H1 (cell line): ENCODE results near the gene ERCC3. TPM values are rescaled to one million over a fixed set of nuclear protein-coding genes. Genes with fewer than 3 reads are reported as not detected.

ENCODE experiments used
- CTCF ChIA-PET: fragments of 300-600 bp; sonication (Branson Sonifier 250); formaldehyde crosslinking; loops from one replicate; lab custom pipeline; 2021; ENCODE audit not compliant: partially characterized antibody; lab: Charles Lee
- POLR2A ChIA-PET: fragments of 300-600 bp; sonication (Branson Sonifier 250); formaldehyde crosslinking; loops from one replicate; lab custom pipeline; 2021; ENCODE audit warnings: inconsistent platforms; ENCODE audit not compliant: partially characterized antibody; lab: Charles Lee
- DNase-seq, 2 experiments: peaks; one replicate each; pipeline versions ENCODE4 v3.0.0 to v3.0.0-alpha.2; 2010 to 2022; ENCODE audit warnings: low spot score in 2 of 2, low read depth in 1 of 2, mixed read lengths in 1 of 2
- FAIRE-seq: peaks from 2 replicates; lab custom pipeline; 2011; peaks lifted over from hg19 to GRCh38; lab: Jason Lieb, UNC
- H2AFZ ChIP-seq: 2 replicates; pipeline ENCODE4 v1.8.1; 2012; ENCODE audit warnings: low read length, inconsistent platforms
- H2AK5ac ChIP-seq: 2 replicates; pipeline ENCODE4 v1.6.1; 2013; ENCODE audit warnings: low read depth, low read length
- H2BK120ac ChIP-seq: replicated peaks from 2 replicates; pipeline ENCODE3; 2013; ENCODE audit warnings: low read depth, low read length, inconsistent platforms
- H2BK12ac ChIP-seq: 2 replicates; pipeline ENCODE4 v1.6.1; 2013; ENCODE audit warnings: low read depth, low read length
- H2BK15ac ChIP-seq: 2 replicates; pipeline ENCODE4 v1.6.1; 2013; ENCODE audit warnings: low read length
- H2BK20ac ChIP-seq: 2 replicates; pipeline ENCODE4 v1.6.1; 2013; ENCODE audit warnings: low read length
- H2BK5ac ChIP-seq: 2 replicates; pipeline ENCODE4 v1.6.1; 2013; ENCODE audit warnings: low read depth, low read length
- H3K14ac ChIP-seq: 2 replicates; pipeline ENCODE4 v1.6.1; 2013; ENCODE audit warnings: inconsistent platforms; ENCODE audit not compliant: insufficient read length
- H3K18ac ChIP-seq: 2 replicates; pipeline ENCODE4 v1.6.1; 2013; ENCODE audit warnings: low read length; ENCODE audit errors: extremely low read depth
- H3K23ac ChIP-seq: 2 replicates; pipeline ENCODE4 v1.6.1; 2013; ENCODE audit warnings: inconsistent platforms; ENCODE audit not compliant: insufficient read length
- H3K23me2 ChIP-seq: 2 replicates; pipeline ENCODE4 v1.6.1; 2013; ENCODE audit warnings: low read depth, low read length
- H3K27ac ChIP-seq: 2 replicates; pipeline ENCODE4 v1.6.1; 2011; ENCODE audit warnings: low read depth, low read length, inconsistent platforms
- H3K27me3 ChIP-seq, 4 experiments: replicated peaks in 1 of 4; 1 replicate in 1 of 4; 2 replicates in 3 of 4; pipeline versions ENCODE4 v1.6.1 to v1.8.1; 2011 to 2013; ENCODE audit warnings: low read length in 3 of 4, mild to moderate bottlenecking in 3 of 4, inconsistent platforms in 2 of 4, mixed read lengths in 2 of 4, moderate library complexity in 1 of 4; ENCODE audit not compliant: control insufficient read depth in 3 of 4, insufficient read depth in 3 of 4; ENCODE audit errors: extremely low read depth in 1 of 4
- H3K36me3 ChIP-seq, 4 experiments: 2 replicates each; pipeline versions ENCODE4 v1.6.1 to v1.8.1; 2011 to 2013; ENCODE audit warnings: mild to moderate bottlenecking in 4 of 4, low read length in 3 of 4, moderate library complexity in 2 of 4, control low read depth in 1 of 4, inconsistent platforms in 1 of 4; ENCODE audit not compliant: insufficient read depth in 4 of 4, control insufficient read depth in 2 of 4
- H3K4ac ChIP-seq: replicated peaks from 2 replicates; pipeline ENCODE3; 2013; ENCODE audit warnings: low read length, low read depth, mixed read lengths, inconsistent platforms; ENCODE audit not compliant: insufficient read length
- H3K4me1 ChIP-seq, 4 experiments: replicated peaks in 1 of 4; 1 replicate in 1 of 4; 2 replicates in 3 of 4; pipeline versions ENCODE4 v1.6.1 to v1.8.1; 2011 to 2013; ENCODE audit warnings: low read length in 3 of 4, inconsistent platforms in 2 of 4, mixed read lengths in 1 of 4; ENCODE audit not compliant: insufficient read depth in 4 of 4, control insufficient read depth in 3 of 4
- H3K4me2 ChIP-seq, 2 experiments: 2 replicates each; pipeline versions ENCODE4 v1.6.1 to v1.8.1; 2011 to 2013; ENCODE audit warnings: low read depth in 2 of 2, low read length in 2 of 2, control low read depth in 1 of 2, inconsistent platforms in 1 of 2, mild to moderate bottlenecking in 1 of 2; ENCODE audit not compliant: insufficient read depth in 1 of 2
- H3K4me3 ChIP-seq, 4 experiments: fragments of 200-600, 300-600 bp in 1 of 4; sonication (generic), shearing (Covaris generic), sonication (Bioruptor Twin) in 1 of 4; 2 replicates each; pipeline versions ENCODE4 v1.5.1 to v1.8.1; 2011 to 2016; ENCODE audit warnings: low read length in 4 of 4, low read depth in 3 of 4, control low read depth in 2 of 4, inconsistent platforms in 2 of 4, mild to moderate bottlenecking in 2 of 4, mixed read lengths in 1 of 4, moderate library complexity in 1 of 4; ENCODE audit not compliant: insufficient read depth in 2 of 4; ENCODE audit errors: extremely low read depth in 1 of 4
- H3K56ac ChIP-seq: replicated peaks from 2 replicates; pipeline ENCODE3; 2013; ENCODE audit warnings: low read depth, mild to moderate bottlenecking, mixed read lengths, low read length, inconsistent platforms; ENCODE audit not compliant: insufficient read length
- H3K79me1 ChIP-seq: 2 replicates; pipeline ENCODE4 v1.6.1; 2013; ENCODE audit warnings: low read depth, low read length, control low read depth
- H3K79me2 ChIP-seq, 2 experiments: 2 replicates each; pipeline versions ENCODE4 v1.6.1 to v1.8.1; 2012 to 2013; ENCODE audit warnings: low read length in 2 of 2, mild to moderate bottlenecking in 2 of 2, inconsistent platforms in 1 of 2; ENCODE audit not compliant: insufficient read depth in 2 of 2, control insufficient read depth in 1 of 2
- H3K9ac ChIP-seq, 4 experiments: replicated peaks in 1 of 4; 1 replicate in 1 of 4; 2 replicates in 3 of 4; pipeline versions ENCODE4 v1.6.1 to v1.8.1; 2011 to 2013; ENCODE audit warnings: low read depth in 3 of 4, low read length in 3 of 4, control low read depth in 2 of 4, mild to moderate bottlenecking in 2 of 4, moderate library complexity in 2 of 4, inconsistent platforms in 1 of 4; ENCODE audit errors: extremely low read depth in 1 of 4
- H3K9me3 ChIP-seq, 2 experiments: 2 replicates each; pipeline versions ENCODE4 v1.6.1 to v1.8.1; 2012 to 2013; ENCODE audit warnings: mild to moderate bottlenecking in 2 of 2, moderate library complexity in 2 of 2, control low read depth in 1 of 2, inconsistent platforms in 1 of 2, low read depth in 1 of 2, low read length in 1 of 2, mixed read lengths in 1 of 2; ENCODE audit not compliant: insufficient read depth in 2 of 2
- H4K20me1 ChIP-seq, 2 experiments: replicated peaks in 1 of 2; 2 replicates each; pipeline versions ENCODE3 to v1.8.1; 2011 to 2013; ENCODE audit warnings: inconsistent platforms in 2 of 2, low read length in 2 of 2, mild to moderate bottlenecking in 1 of 2; ENCODE audit not compliant: insufficient read depth in 2 of 2, control insufficient read depth in 1 of 2
- H4K5ac ChIP-seq: 2 replicates; pipeline ENCODE4 v1.6.1; 2013; ENCODE audit warnings: low read length, low read depth, mixed read lengths, inconsistent platforms; ENCODE audit not compliant: insufficient read length
- H4K8ac ChIP-seq: 2 replicates; pipeline ENCODE4 v1.8.0; 2013; ENCODE audit warnings: mild to moderate bottlenecking, moderate library complexity, low read length, inconsistent platforms; ENCODE audit not compliant: insufficient read depth; ENCODE audit errors: extremely low read depth
- H4K91ac ChIP-seq: replicated peaks from 2 replicates; pipeline ENCODE3; 2013; ENCODE audit warnings: low read length, mixed read lengths, inconsistent platforms; ENCODE audit not compliant: insufficient read length
- FOSL1 ChIP-seq: IDR thresholded peaks from 2 replicates; pipeline ENCODE4 v1.6.1; 2011; ENCODE audit warnings: mild to moderate bottlenecking, low read depth, low read length, moderate library complexity; ENCODE audit not compliant: insufficient read depth
- RFX5 ChIP-seq: IDR thresholded peaks from 2 replicates; pipeline ENCODE4 v1.6.1; 2011; ENCODE audit warnings: low read depth, low read length, improper control_type of control experiment, borderline replicate concordance
- SIX5 ChIP-seq: IDR thresholded peaks from 2 replicates; pipeline ENCODE4 v1.6.1; 2011; ENCODE audit warnings: mild to moderate bottlenecking, low read depth, low read length
- SP4 ChIP-seq: IDR thresholded peaks from 2 replicates; pipeline ENCODE4 v1.6.1; 2012; ENCODE audit warnings: low read length, inconsistent platforms
- SUZ12 ChIP-seq: fragments of 200-600 bp; sonication (generic); IDR thresholded peaks from 2 replicates; pipeline ENCODE4 v1.6.1; 2012; ENCODE audit warnings: mild to moderate bottlenecking, inconsistent platforms, low read length, moderate library complexity, mixed read lengths
- WGBS, 2 experiments: shearing (Covaris generic) in 1 of 2; methylation state at CpG; one replicate each; pipeline versions ENCODE4 v1.1.6 to v1.1.7; 2013 to 2015; ENCODE audit warnings: low lambda C conversion rate in 2 of 2, mixed read lengths in 2 of 2, inconsistent platforms in 1 of 2, low coverage in 1 of 2, missing lambda C conversion rate in 1 of 2; ENCODE audit not compliant: insufficient replicate concordance in 2 of 2, insufficient coverage in 1 of 2, insufficient read length in 1 of 2; ENCODE audit errors: extremely low coverage in 1 of 2, missing lambda C conversion rate in 1 of 2; 5-methylcytosine and 5-hydroxymethylcytosine counted together
- polyA plus RNA-seq, 7 experiments: library from polyadenylated mRNA; depleted of rRNA in 3 of 7; stranded (reverse) in 5 of 7; unstranded in 2 of 7; fragments of >200 nt in 5 of 7; fragments of 200-250 nt in 2 of 7; gene quantifications; 1 replicate in 5 of 7; 2 replicates in 1 of 7; 4 replicates in 1 of 7; pipeline versions ENCODE4 v1.2.1 to v1.2.3, GENCODE V29; 2011 to 2013; ENCODE audit warnings: missing spikeins in 2 of 7, mixed read lengths in 2 of 7
- total RNA-seq: library from RNA; stranded (reverse); fragmentation: NEBNext Ultra II Directional; extraction: Animal tissue kit (Norgen Biotek cat#: 25700); gene quantifications from 2 replicates; pipeline ENCODE4 v1.2.1, GENCODE V29; 2021

ERCC3 gene
- total and polyA plus RNA-seq, 2 of the 8 experiments (the other 6 are each of a cell fraction or from before 2014, with no cell fraction given) = 41.8 to 48.9 TPM

DNA sequence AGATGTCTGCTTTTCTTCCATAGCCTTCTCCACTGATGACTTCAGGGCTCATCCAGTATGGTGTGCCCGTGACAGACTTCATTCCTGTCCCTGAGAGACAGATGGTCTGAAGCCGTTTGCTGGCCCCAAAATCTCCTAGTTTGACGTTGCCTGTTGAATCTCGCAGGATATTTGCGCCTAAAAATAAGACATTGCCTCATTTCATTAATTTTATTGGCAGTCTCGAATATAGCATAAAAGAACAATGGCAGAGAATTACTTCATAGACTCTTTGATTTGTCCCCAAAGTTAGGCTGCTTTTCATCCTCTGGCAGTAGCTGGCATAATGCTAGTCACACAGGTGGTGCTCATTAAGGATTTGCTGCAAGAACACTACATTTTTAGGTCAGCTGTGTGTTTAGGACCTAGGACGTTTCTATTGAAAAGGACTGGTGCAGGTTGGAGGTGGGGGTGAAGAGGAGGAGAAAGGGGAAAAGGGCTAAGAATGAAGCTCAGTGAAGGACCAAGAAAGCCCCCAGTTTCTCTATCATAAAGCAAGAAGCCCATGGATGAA is 14.7 kb upstream of the ERCC3 start:
- no peak overlapping the region for H3K4ac ChIP-seq
- H4K5ac ChIP-seq = no peak overlapping the region
- H4K8ac ChIP-seq = no peak overlapping the region
- peaks cover 2 to 17% (median 4%) of the 10 kb centered on the region in 4 experiments; a peak in 6 of 8 replicates for H3K36me3 ChIP-seq
- no peaks in the 10 kb centered on the region for H3K27me3 ChIP-seq
- ChIA-PET CTCF (interaction anchor here (0.7 to 2.2 kb wide), 3 partner anchors 10 to 35 kb away, joined by 3 to 12 read pairs (median 4); no protein-coding TSS in a partner anchor), POLR2A (no interaction called here)
- no peak overlapping the region for H2BK15ac ChIP-seq
- H3K4me1 ChIP-seq = no peaks in the 10 kb centered on the region
- H4K91ac ChIP-seq = no peak overlapping the region
- 95% methylated on average over 7 of the region's 7 CpGs; no CpG with 5 or more reads in 1 of the 2 experiments for WGBS, 2 experiments
- H3K9me3 ChIP-seq = no peaks in the 10 kb centered on the region
- no peaks in the 10 kb centered on the region for H4K20me1 ChIP-seq
- H2BK12ac ChIP-seq = no peak overlapping the region
- no peak overlapping the region for H2BK5ac ChIP-seq
- no peak overlapping the region for H3K9ac ChIP-seq
- no peak for DNase-seq
- H3K4me2 ChIP-seq = no peak overlapping the region
- no peaks in the 10 kb centered on the region for H3K79me1 ChIP-seq
- no peak overlapping the region for H3K23ac ChIP-seq
- no peak overlapping the region for H3K14ac ChIP-seq
- TF ChIP-seq SP4 = no peak
- no peak for TF ChIP-seq SIX5
- TF ChIP-seq SUZ12 = no peak
- no peak for TF ChIP-seq RFX5
- no peak for TF ChIP-seq FOSL1
- TF ChIP-seq, all 59 proteins: peak for 0
- no peak overlapping the region for H2AFZ ChIP-seq
- H2BK20ac ChIP-seq = no peak overlapping the region
- H3K4me3 ChIP-seq = no peak overlapping the region
- no peak for FAIRE-seq
- no peak overlapping the region for H2BK120ac ChIP-seq
- H2AK5ac ChIP-seq = no peak overlapping the region
- H3K79me2 ChIP-seq = no peaks in the 10 kb centered on the region
- H3K18ac ChIP-seq = no peak overlapping the region
- H3K56ac ChIP-seq = no peak overlapping the region
- H3K23me2 ChIP-seq = no peaks in the 10 kb centered on the region
- no peak overlapping the region for H3K27ac ChIP-seq
